Measurements from ENCODE around the gene C8G.

GRCh38 chr9:136921307-136921706 lies 23.7 kb upstream of the C8G start:
- TF ChIP-seq CTCF (IDR thresholded peaks at IDR 0.05; ENCODE audit: low read depth, low read length) (no peak), POLR2A (IDR thresholded peaks at IDR 0.05; ENCODE audit: extremely low read depth, insufficient read length) (no peak)
